ENCODE data around the gene LEF1.
A peak's percentile ranks its signal among the peaks of the same experiment; 100 is the strongest.

LEF1 gene
- long read RNA-seq, donor 1, transcript LEF1-203 (11 exons, 1,488 nt), result major isoform, 8 of 12 reads
- long read RNA-seq, donor 1, partial matches to known transcripts, result 0 of 12 reads
- long read RNA-seq, donor 1, other reads (novel, unspliced or antisense), result 0 of 12 reads
- long read RNA-seq, donor 2, partial matches to known transcripts, result 0 of 5 reads
- long read RNA-seq, donor 2, other reads (novel, unspliced or antisense), result 0 of 5 reads
- long read RNA-seq, donor 3, transcript LEF1-203 (11 exons, 1,488 nt), result major isoform, 6 of 8 reads
- long read RNA-seq, donor 3, partial matches to known transcripts, result 0 of 8 reads
- long read RNA-seq, donor 3, other reads (novel, unspliced or antisense), result 0 of 8 reads
- long read RNA-seq, donor 4, partial matches to known transcripts, result 0 of 8 reads
- long read RNA-seq, donor 4, other reads (novel, unspliced or antisense), result 0 of 8 reads
- long read RNA-seq, donor 5, transcript LEF1-203 (11 exons, 1,488 nt), result major isoform, 5 of 23 reads
- long read RNA-seq, donor 5, partial matches to known transcripts, result 13 of 23 reads
- long read RNA-seq, donor 5, other reads (novel, unspliced or antisense), result 0 of 23 reads
- long read RNA-seq, donor 6, partial matches to known transcripts, result 0 of 8 reads
- long read RNA-seq, donor 6, other reads (novel, unspliced or antisense), result 0 of 8 reads
- long read RNA-seq, donor 7, partial matches to known transcripts, result 26 of 34 reads
- long read RNA-seq, donor 7, other reads (novel, unspliced or antisense), result 0 of 34 reads
- long read RNA-seq, donor 8, transcript LEF1-203 (11 exons, 1,488 nt), result major isoform, 5 of 7 reads
- long read RNA-seq, donor 8, partial matches to known transcripts, result 0 of 7 reads
- long read RNA-seq, donor 8, other reads (novel, unspliced or antisense), result 0 of 7 reads

- peak; percentile 95 for DNase-seq
Measured at GRCh38 chr4:108168671-108169523, at the start of gene LEF1. Gene LEF1 (minus strand): TSS chr4:108168932. CDS start chr4:108167767, 1,165 bp downstream.

- DNase-seq, result no peak
Measured at GRCh38 chr4:108216510-108216909, 47.8 kb upstream of the LEF1 start.

GRCh38 chr4:108215055-108215454, 46.3 kb upstream of the LEF1 start:
- no peak for DNase-seq

GRCh38 chr4:108213723-108214122, 45.0 kb upstream of the LEF1 start:
- DNase-seq, result no peak

- no peak for DNase-seq
Measured at GRCh38 chr4:108213308-108213707, 44.6 kb upstream of the LEF1 start.

GRCh38 chr4:108210989-108211835, 42.5 kb upstream of the LEF1 start:
- no peak for DNase-seq

GRCh38 chr4:108209489-108209888, 40.8 kb upstream of the LEF1 start:
- no peak for DNase-seq

- DNase-seq, result no peak
Measured at GRCh38 chr4:108205859-108206258, 37.1 kb upstream of the LEF1 start.

GRCh38 chr4:108204518-108204917, 35.8 kb upstream of the LEF1 start:
- no peak for DNase-seq

- DNase-seq, result no peak
Measured at GRCh38 chr4:108203377-108203776, 34.6 kb upstream of the LEF1 start.

- DNase-seq, result no peak
Measured at GRCh38 chr4:108201774-108202173, 33.0 kb upstream of the LEF1 start.

GRCh38 chr4:108199881-108200280, 31.1 kb upstream of the LEF1 start:
- DNase-seq, result no peak

- DNase-seq, result no peak
Measured at GRCh38 chr4:108193886-108194672, 25.3 kb upstream of the LEF1 start.

GRCh38 chr4:108192935-108193334, 24.2 kb upstream of the LEF1 start:
- no peak for DNase-seq

GRCh38 chr4:108192056-108192455, 23.3 kb upstream of the LEF1 start:
- no peak for DNase-seq

GRCh38 chr4:108191269-108191914, 22.7 kb upstream of the LEF1 start:
- DNase-seq, result no peak

- no peak for DNase-seq
Measured at GRCh38 chr4:108188770-108189169, 20.0 kb upstream of the LEF1 start.

- DNase-seq, result no peak
Measured at GRCh38 chr4:108185252-108185651, 16.5 kb upstream of the LEF1 start.

- DNase-seq, result no peak
Measured at GRCh38 chr4:108184453-108185049, 15.8 kb upstream of the LEF1 start.

GRCh38 chr4:108181704-108182103, 13.0 kb upstream of the LEF1 start:
- no peak for DNase-seq

All from right kidney (tissue), 9 donors.